GM18507 (cell line): ENCODE results near the gene ANXA11.
"Not testable (repeated sequence)": the region's sequence is repeated elsewhere in the genome, so short reads cannot be mapped to it uniquely, and the experiment has no call there.

Source experiments
- DNase-seq: peaks from one replicate; pipeline ENCODE4 v3.0.0; 2011; ENCODE audit warnings: low read depth; ENCODE audit not compliant: insufficient read length; ENCODE audit errors: extremely low spot score
- FAIRE-seq: peaks from 2 replicates; lab custom pipeline; 2011; peaks lifted over from hg19 to GRCh38; lab: Jason Lieb, UNC

The ANXA11 gene

GRCh38 chr10:80205477-80206276 is at the start of gene ANXA11:
Gene ANXA11 (minus strand): TSS chr10:80205537. CDS start chr10:80172861, 32,676 bp downstream.
- FAIRE-seq (peak; percentile 49), DNase-seq (peak; percentile 88)

DNA sequence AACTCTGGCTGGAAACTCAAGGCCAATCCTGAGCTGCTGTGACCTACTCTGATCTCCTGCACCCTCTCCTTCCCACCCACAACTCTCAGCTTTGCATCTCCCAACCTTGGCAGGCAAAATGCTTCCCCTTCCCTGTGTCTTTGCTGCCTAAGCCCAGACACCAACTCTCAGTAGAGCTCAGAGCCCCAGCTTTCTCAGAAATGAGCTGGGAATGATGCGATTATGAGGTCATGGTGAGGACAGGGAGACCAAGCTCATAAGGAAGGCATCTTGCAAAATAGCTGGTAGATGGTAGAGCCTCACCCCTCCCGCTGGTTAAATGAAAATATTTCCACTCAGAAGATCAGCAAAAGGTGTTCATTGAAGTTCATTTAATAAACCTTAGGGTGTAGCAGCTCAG is 49.4 kb upstream of the ANXA11 start:
- FAIRE-seq: not testable (repeated sequence)

DNA sequence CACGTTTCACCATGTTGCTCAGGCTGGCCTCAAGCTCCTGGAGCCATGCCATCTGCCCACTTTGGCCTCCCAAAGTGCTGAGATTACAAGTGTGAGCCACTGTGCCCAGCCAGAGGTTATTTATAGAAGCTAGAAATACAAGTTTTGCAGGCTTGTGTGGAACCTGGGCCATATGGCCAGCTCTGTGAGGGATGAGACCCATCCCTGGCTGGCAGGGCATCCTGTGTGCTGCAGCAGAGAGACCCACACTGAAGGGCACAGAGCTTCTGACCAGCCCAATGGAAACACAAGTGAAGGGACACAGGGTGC is 48.6 kb upstream of the ANXA11 start:
- FAIRE-seq, DNase-seq: not testable (repeated sequence)

More for the DNA sequence above, 49.4 kb upstream of the ANXA11 start:
- DNase-seq: not testable (repeated sequence)

GRCh38 chr10:80253266-80253962 is 48.1 kb upstream of the ANXA11 start:
- DNase-seq: no peak

GRCh38 chr10:80252296-80252887 is 47.1 kb upstream of the ANXA11 start:
- no peak for FAIRE-seq
- DNase-seq: no peak

More at GRCh38 chr10:80253266-80253962, 48.1 kb upstream of the ANXA11 start:
- no peak for FAIRE-seq

- FAIRE-seq, DNase-seq: not testable (repeated sequence)
Observed at GRCh38 chr10:80251703-80252280, 46.5 kb upstream of the ANXA11 start.

GRCh38 chr10:80250399-80250798 is 45.1 kb upstream of the ANXA11 start:
- peak; percentile 81 for FAIRE-seq

GRCh38 chr10:80249906-80250305 is 44.6 kb upstream of the ANXA11 start:
- not testable (repeated sequence) for FAIRE-seq, DNase-seq

More at GRCh38 chr10:80250399-80250798, 45.1 kb upstream of the ANXA11 start:
- not testable (repeated sequence) for DNase-seq

DNA sequence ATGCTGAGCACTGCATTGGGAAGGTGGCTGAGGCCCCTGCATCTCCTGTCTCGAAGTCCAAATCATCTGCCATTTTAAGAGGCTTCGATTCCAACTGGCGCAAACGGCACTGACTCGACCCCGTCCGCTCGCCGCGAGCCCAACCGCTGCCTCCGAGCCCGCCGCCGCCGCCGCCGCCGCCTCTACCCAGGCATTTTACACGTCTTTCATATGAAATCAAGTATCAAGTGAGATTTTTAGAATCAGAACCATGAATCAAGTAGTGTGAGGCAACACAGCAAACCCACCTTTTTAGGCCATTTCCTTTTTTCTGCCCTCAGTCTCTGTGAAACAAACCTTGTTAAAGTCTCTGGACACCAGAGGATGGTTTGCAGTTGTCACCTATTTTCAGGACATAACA is 42.3 kb upstream of the ANXA11 start:
- FAIRE-seq, DNase-seq: not testable (repeated sequence)

DNA sequence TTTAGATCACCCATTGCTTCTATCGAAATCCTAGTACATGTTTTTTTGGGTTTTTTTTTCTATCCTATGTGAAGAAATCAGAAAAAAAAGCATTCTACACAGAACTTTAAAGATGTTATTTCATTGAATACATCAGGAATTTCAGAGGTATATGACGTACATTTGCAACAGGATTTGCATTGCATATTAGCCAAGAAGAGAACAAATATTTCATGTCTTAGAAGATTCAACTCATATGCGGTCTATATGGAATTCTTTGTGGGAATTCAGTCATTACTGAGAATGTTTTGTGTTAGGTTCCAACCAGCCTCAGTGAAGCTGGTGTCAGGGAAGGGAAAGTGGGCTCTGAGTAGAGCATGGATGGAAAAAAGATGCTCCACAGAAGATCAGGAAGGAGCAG is 39.0 kb upstream of the ANXA11 start:
- DNase-seq: not testable (repeated sequence)

DNA sequence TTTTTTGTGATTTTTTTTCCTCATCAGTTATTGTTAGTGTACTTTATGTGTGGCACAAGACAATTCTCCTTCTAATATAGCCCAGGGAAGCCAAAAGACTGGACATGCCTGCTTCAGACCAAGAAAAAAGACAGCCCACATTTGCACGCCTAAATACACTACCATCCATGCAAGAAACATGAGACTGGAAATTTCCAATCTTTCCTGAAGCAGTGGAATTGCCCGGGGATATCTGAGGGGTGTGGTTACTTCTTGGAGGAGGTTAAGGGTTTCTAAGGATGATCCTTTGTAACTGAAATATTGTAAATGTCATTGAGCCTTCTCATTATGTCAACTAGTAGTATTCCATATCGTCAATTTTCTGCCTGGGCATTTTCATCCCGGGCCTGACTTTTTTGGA is 37.0 kb upstream of the ANXA11 start:
- not testable (repeated sequence) for FAIRE-seq

More for the DNA sequence above, 39.0 kb upstream of the ANXA11 start:
- FAIRE-seq: not testable (repeated sequence)

GRCh38 chr10:80236457-80236856 is 31.1 kb upstream of the ANXA11 start:
- not testable (repeated sequence) for FAIRE-seq, DNase-seq

More for the DNA sequence above, 37.0 kb upstream of the ANXA11 start:
- not testable (repeated sequence) for DNase-seq

DNA sequence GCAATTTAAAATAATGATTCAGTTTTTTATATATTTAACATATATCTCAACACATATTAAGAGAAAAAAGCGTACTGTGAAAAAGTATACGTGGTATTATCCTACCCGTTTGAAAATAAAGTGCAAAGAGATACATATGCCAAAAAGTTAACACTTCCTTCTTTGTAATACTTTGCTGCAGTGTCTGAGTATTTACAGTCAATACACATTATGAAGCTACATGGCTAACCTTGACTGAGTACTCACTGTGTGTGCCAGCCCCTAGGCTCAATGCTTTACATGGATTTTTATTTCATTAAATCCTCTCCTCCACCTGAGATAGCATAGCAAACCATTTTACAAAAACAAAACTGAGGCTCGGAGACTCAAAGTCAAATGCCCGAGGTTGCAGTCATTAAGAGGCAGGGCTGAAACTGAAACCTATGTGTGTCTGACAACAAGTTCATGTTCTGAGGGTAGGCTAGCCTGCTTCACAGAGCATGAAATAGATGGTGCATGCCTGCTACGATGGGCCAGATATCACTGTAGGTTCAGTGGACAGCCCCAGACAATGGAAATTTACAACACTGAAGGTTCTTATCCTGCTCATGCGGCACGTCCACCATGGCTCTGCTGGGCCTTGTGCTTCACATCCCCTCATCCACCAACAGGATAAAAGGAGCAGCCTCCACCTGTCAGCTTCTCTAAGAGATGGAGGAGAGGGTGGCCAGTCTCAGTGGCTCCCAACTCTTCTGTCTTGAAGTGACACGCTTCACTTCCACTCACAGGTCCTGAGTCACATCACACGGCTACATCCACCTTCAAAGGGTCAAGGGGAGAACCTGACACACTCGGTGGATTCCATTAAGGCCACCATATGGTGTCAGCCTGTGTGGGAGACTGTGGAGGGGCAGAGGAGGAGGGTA is 29.2 kb upstream of the ANXA11 start:
- FAIRE-seq: peak; percentile 98
- not testable (repeated sequence) for DNase-seq

GRCh38 chr10:80233871-80234270 is 28.5 kb upstream of the ANXA11 start:
- not testable (repeated sequence) for DNase-seq

DNA sequence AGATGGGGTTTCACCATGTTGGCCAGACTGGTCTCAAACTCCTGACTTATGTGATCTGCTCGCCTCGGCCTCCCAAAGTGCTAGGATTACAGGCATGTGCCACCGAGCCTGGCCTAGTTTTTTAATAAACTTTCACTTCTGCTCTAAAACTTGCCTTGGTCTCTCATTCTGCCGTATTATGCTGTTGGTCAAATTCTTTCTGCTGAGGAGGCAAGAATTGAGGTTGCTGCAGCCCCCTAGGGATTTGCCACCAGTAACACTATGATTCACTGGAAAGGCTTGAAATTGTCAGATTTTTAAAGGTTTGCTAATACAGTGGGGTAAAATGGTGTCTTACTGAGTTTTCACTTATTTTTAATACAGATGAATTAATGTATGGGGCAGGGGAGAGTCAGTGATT is 21.4 kb upstream of the ANXA11 start:
- peak; percentile 45 for FAIRE-seq
- not testable (repeated sequence) for DNase-seq

More at GRCh38 chr10:80233871-80234270, 28.5 kb upstream of the ANXA11 start:
- FAIRE-seq: not testable (repeated sequence)

DNA sequence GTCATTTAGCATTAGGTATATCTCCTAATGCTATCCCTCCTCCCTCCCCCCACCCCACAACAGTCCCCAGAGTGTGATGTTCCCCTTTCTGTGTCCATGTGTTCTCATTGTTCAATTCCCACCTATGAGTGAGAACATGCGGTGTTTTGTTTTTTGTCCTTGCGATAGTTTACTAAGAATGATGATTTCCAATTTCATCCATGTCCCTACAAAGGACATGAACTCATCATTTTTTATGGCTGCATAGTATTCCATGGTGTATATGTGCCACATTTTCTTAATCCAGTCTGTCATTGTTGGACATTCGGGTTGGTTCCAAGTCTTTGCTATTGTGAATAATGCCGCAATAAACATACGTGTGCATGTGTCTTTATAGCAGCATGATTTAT is 17.7 kb upstream of the ANXA11 start:
- DNase-seq, FAIRE-seq: not testable (repeated sequence)

DNA sequence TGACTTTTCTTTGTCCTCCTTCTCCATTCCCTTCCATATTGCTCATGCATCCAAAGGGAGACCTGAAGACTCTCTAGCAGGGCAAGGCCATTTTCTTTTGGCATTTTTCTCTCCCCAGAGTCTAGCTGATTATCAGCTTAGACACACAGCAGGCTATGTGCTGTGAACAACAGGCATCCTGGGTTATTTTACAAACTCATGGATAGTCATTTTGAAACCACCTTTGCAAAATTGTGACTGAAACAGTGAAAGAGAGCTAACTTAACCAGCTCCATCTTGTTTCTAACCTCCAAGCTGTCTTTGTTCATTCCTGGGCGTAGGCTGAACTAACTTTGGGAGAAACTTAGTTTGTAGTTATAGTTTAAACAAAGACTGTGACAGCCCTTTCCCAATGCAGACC is 13.5 kb upstream of the ANXA11 start:
- FAIRE-seq: peak; percentile 83
- not testable (repeated sequence) for DNase-seq

- not testable (repeated sequence) for DNase-seq, FAIRE-seq
Observed at GRCh38 chr10:80214368-80214982, 9.1 kb upstream of the ANXA11 start.
